ENCODE results near the gene PRKN.

GRCh38 chr6:161647234-161647633, 1080.3 kb downstream of the PRKN start:
- no peak for TF ChIP-seq CTCF (IDR thresholded peaks at IDR 0.05)
- no peak for TF ChIP-seq POLR2A (IDR thresholded peaks at IDR 0.05)
